HepG2 (cell line): ENCODE measurements around the gene DGKG. TPM values are rescaled to one million over a fixed set of nuclear protein-coding genes. Genes with fewer than 3 reads are reported as not detected.

ENCODE experiments used
- HINFP ChIP-seq: sonication (generic); formaldehyde crosslinking; IDR thresholded peaks from 2 replicates; pipeline ENCODE4 v1.4.0; 2020; ENCODE audit warnings: low read depth, mild to moderate bottlenecking, missing genetic modification reagents
- HNF1B ChIP-seq: sonication (generic); formaldehyde crosslinking; IDR thresholded peaks from 2 replicates; pipeline ENCODE4 v1.5.1; 2020; ENCODE audit warnings: mild to moderate bottlenecking, moderate library complexity, missing genetic modification reagents
- HOXA3 ChIP-seq: sonication (generic); formaldehyde crosslinking; IDR thresholded peaks from 2 replicates; pipeline ENCODE4 v1.5.0; 2020; ENCODE audit warnings: missing genetic modification reagents
- KLF16 ChIP-seq, 2 experiments: sonication (generic) in 1 of 2; formaldehyde crosslinking in 1 of 2; IDR thresholded peaks; 2 replicates each; pipeline versions ENCODE4 v1.6.1 to v1.8.0; 2016 to 2023; ENCODE audit warnings: missing genetic modification reagents in 2 of 2, missing compliant biosample characterization in 1 of 2
- POLR2A ChIP-seq, 2 experiments: IDR thresholded peaks; 2 replicates each; pipeline ENCODE4 v1.6.1; 2011; ENCODE audit warnings: low read depth in 2 of 2, low read length in 2 of 2, mild to moderate bottlenecking in 1 of 2, moderate library complexity in 1 of 2; ENCODE audit not compliant: insufficient read depth in 1 of 2
- RFX5 ChIP-seq: IDR thresholded peaks from 2 replicates; pipeline ENCODE4 v1.6.1; 2011; ENCODE audit warnings: low read depth, low read length, improper control_type of control experiment
- SOX6 ChIP-seq, 2 experiments: fragments of 450-650 bp in 1 of 2; sonication (generic) in 1 of 2; formaldehyde crosslinking in 1 of 2; IDR thresholded peaks; 2 replicates each; pipeline versions ENCODE4 v1.4.0 to v1.6.1; 2017 to 2020; ENCODE audit warnings: antibody characterized with exemption in 1 of 2, mild to moderate bottlenecking in 1 of 2, missing genetic modification reagents in 1 of 2
- THAP9 ChIP-seq: sonication (generic); formaldehyde crosslinking; IDR thresholded peaks from 2 replicates; pipeline ENCODE4; 2020; ENCODE audit warnings: missing genetic modification reagents, mild to moderate bottlenecking, borderline replicate concordance
- ZFX ChIP-seq: sonication (generic); formaldehyde crosslinking; IDR thresholded peaks from 2 replicates; pipeline ENCODE4 v1.4.0; 2020; ENCODE audit warnings: mild to moderate bottlenecking, low read depth, missing genetic modification reagents, moderate library complexity
- ZNF558 ChIP-seq: sonication (generic); formaldehyde crosslinking; IDR thresholded peaks from 2 replicates; pipeline ENCODE4 v1.9.0; 2022; ENCODE audit warnings: mild to moderate bottlenecking, missing genetic modification reagents, borderline replicate concordance
- ZNF670 ChIP-seq: sonication (generic); formaldehyde crosslinking; IDR thresholded peaks from 2 replicates; pipeline ENCODE4 v1.8.0; 2022; ENCODE audit warnings: mild to moderate bottlenecking, missing genetic modification reagents, borderline replicate concordance
- polyA plus RNA-seq, 8 experiments: library from polyadenylated mRNA; depleted of rRNA in 3 of 8; stranded (reverse) in 7 of 8; unstranded in 1 of 8; fragments of >200 nt; fragmentation: Illumina TruSeq in 4 of 8; extraction: Trizol in 4 of 8; gene quantifications; 2 replicates each; pipeline versions ENCODE4 v1.2.1 to v1.2.3, GENCODE V29; 2011 to 2016; ENCODE audit warnings: low read depth in 4 of 8, missing spikeins in 1 of 8, mixed read lengths in 1 of 8; ENCODE audit not compliant: insufficient read depth in 1 of 8
- total RNA-seq, 5 experiments: library from RNA; depleted of rRNA; stranded (reverse); fragments of >200 nt; fragmentation: Illumina TruSeq; extraction: Trizol; gene quantifications; 2 replicates each; pipeline ENCODE4 v1.2.3, GENCODE V29; 2016; ENCODE audit warnings: low read depth in 1 of 5
- TF ChIP-seq, protein P1 (sequence below): sonication (generic); formaldehyde crosslinking; IDR thresholded peaks from 2 replicates; pipeline ENCODE4 v1.8.1; 2022; ENCODE audit warnings: low read depth, mild to moderate bottlenecking, missing genetic modification reagents
- TF ChIP-seq, protein P2 (sequence below): sonication (generic); formaldehyde crosslinking; IDR thresholded peaks from 2 replicates; pipeline ENCODE4 v1.4.0; 2020; ENCODE audit warnings: missing genetic modification reagents
- TF ChIP-seq, protein P3 (sequence below): sonication (generic); formaldehyde crosslinking; IDR thresholded peaks from 2 replicates; pipeline ENCODE4 v1.8.0; 2022; ENCODE audit warnings: missing genetic modification reagents, mild to moderate bottlenecking, borderline replicate concordance

DGKG gene
- total and polyA plus RNA-seq, 2 of the 13 experiments (the other 11 are each of a cell fraction or from before 2014, with no cell fraction given), result 3.8 to 6.2 TPM

DNA sequence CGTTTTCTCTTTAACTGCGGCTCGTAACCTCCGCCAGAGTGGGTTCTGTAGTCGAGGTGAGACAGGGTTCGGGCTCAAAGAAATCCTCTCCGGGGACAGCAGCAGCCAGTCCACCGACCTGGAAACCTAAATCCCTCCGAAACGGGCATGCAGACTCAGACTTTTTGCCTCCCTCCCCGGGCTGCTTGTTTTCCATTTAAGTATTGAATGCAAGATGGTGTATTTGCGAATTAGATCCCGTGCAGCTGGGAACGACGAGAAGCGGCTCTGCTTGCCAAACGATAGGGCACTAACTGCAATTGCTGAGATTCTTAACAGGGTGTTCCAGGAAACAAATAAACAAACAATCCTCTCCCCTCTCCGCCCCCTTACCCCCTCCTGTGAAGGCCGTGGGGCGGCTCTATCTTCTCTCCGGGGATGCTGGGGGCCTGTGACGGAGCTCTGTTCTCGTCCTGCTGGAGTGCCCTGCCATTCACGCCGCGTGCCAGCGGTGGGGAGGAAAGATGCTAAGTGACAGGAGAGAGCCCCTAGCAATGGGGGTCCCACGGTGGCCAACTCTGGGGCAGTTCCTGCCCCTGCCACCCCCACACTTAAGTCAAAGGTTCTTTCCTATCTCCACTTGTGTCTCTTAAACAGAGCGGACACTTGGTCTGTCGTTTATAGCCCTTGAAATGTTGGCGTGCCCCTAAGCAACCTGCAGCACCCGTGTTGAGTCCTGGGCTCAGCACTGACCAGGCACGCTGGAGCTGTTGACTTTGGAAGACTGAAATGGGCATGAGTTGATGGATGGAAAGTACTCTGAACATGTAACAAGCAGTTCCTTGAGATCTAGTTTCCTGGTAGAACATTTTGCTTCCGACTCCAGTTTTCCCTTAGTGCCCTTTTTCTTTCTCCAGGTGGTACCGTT, 251.9 kb downstream of the DGKG start (continued):
- TF ChIP-seq, protein P1, sequence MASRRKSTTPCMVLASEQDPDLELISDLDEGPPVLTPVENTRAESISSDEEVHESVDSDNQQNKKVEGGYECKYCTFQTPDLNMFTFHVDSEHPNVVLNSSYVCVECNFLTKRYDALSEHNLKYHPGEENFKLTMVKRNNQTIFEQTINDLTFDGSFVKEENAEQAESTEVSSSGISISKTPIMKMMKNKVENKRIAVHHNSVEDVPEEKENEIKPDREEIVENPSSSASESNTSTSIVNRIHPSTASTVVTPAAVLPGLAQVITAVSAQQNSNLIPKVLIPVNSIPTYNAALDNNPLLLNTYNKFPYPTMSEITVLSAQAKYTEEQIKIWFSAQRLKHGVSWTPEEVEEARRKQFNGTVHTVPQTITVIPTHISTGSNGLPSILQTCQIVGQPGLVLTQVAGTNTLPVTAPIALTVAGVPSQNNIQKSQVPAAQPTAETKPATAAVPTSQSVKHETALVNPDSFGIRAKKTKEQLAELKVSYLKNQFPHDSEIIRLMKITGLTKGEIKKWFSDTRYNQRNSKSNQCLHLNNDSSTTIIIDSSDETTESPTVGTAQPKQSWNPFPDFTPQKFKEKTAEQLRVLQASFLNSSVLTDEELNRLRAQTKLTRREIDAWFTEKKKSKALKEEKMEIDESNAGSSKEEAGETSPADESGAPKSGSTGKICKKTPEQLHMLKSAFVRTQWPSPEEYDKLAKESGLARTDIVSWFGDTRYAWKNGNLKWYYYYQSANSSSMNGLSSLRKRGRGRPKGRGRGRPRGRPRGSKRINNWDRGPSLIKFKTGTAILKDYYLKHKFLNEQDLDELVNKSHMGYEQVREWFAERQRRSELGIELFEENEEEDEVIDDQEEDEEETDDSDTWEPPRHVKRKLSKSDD (CRISPR knock-in tag), result no peak
- TF ChIP-seq ZFX (CRISPR knock-in tag) (peak; percentile 8; the same call in 1 of the 2 replicates), HNF1B (CRISPR knock-in tag) (peak; percentile 5; the same call in 1 of the 2 replicates), HOXA3 (no peak), THAP9 (CRISPR knock-in tag) (0 out of 2 replicates have a peak, but pooled peaks have one; percentile 30), ZNF558 (CRISPR knock-in tag) (0 out of 2 replicates have a peak, but pooled peaks have one; percentile 9), ZNF670 (CRISPR knock-in tag) (no peak), RFX5 (no peak), HINFP (no peak), POLR2A (IDR thresholded peaks at IDR 0.05; ENCODE audit: insufficient read depth in 1 of 2, low read depth in 2 of 2, low read length in 2 of 2) (peak in 1 of 2 experiments; percentile 7; a peak in 1 of 4 replicates), SOX6 (IDR thresholded peaks at IDR 0.05) (no peak), SOX6 (CRISPR knock-in tag; IDR thresholded peaks at IDR 0.05) (peak; percentile 5; the same call in 1 of the 2 replicates), KLF16 (CRISPR knock-in tag; IDR thresholded peaks at IDR 0.05) (0 out of 4 replicates have a peak, but pooled peaks of 1 of the 2 experiments have one; percentile 20)
- TF ChIP-seq, protein P2, sequence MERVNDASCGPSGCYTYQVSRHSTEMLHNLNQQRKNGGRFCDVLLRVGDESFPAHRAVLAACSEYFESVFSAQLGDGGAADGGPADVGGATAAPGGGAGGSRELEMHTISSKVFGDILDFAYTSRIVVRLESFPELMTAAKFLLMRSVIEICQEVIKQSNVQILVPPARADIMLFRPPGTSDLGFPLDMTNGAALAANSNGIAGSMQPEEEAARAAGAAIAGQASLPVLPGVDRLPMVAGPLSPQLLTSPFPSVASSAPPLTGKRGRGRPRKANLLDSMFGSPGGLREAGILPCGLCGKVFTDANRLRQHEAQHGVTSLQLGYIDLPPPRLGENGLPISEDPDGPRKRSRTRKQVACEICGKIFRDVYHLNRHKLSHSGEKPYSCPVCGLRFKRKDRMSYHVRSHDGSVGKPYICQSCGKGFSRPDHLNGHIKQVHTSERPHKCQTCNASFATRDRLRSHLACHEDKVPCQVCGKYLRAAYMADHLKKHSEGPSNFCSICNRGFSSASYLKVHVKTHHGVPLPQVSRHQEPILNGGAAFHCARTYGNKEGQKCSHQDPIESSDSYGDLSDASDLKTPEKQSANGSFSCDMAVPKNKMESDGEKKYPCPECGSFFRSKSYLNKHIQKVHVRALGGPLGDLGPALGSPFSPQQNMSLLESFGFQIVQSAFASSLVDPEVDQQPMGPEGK, result peak; percentile 57
- TF ChIP-seq, protein P3, sequence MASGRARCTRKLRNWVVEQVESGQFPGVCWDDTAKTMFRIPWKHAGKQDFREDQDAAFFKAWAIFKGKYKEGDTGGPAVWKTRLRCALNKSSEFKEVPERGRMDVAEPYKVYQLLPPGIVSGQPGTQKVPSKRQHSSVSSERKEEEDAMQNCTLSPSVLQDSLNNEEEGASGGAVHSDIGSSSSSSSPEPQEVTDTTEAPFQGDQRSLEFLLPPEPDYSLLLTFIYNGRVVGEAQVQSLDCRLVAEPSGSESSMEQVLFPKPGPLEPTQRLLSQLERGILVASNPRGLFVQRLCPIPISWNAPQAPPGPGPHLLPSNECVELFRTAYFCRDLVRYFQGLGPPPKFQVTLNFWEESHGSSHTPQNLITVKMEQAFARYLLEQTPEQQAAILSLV (CRISPR knock-in tag), result 0 out of 2 replicates have a peak, but pooled peaks have one; percentile 48
